ENCODE measurements around the gene CAMTA2. TPM values are rescaled to one million over a fixed set of nuclear protein-coding genes. Genes with fewer than 3 reads are reported as not detected.
A peak's percentile ranks its signal among the peaks of the same experiment; 100 is the strongest.

CAMTA2 gene
- total RNA-seq, 2 experiments from 2014 or later: 91.5 to 99.0 TPM

DNA sequence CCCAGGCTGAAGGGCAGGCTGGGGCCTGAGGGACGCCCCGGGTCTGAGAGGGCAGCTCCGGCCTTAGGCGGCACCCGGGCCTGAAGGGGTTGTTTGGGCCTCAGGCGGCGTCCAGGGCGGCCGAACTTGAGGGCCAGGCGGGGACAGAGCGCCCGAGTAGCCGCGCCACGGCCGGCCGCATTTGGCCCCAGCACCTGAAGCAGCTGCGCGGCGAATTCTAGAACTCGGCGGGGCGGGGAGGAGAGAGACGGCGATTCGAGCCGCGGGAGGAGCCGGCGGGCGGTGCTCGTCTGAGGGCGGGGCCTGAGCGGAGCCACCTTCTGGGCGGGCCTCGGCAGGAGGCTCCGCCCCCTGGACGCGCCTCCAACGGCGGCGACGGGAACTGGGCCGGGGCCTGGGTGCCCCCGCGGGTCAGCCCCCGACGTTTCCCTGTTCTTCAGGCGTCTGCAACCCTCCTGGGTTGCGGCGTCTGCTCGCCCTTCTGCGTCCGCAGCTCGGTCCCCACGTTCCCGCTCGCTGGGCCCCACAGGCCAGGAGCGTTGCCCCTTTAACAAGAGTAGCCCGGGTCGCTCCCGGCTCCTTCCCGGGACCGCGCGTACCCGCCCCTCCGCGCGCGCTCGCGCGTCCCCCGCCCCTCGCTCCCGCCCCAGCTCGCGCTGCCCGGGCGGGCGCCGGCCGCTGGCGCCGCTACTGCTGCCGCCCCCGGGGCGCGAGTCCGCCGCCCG lies 10.0 kb upstream of the CAMTA2 start, which contains the start of the genes INCA1 and KIF1C:
TSS of gene INCA1 (minus strand) at position 221 of the 725 bp plus-strand sequence. CDS start 3,085 bp downstream, outside the sequence.
TSS of gene KIF1C (plus strand) at position 649 of the 725 bp plus-strand sequence. CDS start 2,297 bp downstream, outside the sequence.
- peaks cover 1% of the 10 kb centered on the region for H3K27me3 Mint-ChIP-seq
- DNase-seq: peak; percentile 93
- peak within 1 kb of the TSS; percentile 71 for H3K27ac Mint-ChIP-seq
- ATAC-seq: peak; percentile 98
- H3K4me1 Mint-ChIP-seq (ENCODE audit: low read depth): peaks cover 17% of the 10 kb centered on the region
- ChIA-PET CTCF (interaction anchor here (1.1 to 1.9 kb wide), 6 partner anchors 11 to 64 kb away, joined by 3 to 6 read pairs (median 4); no protein-coding TSS in a partner anchor), POLR2A (interaction anchor here (0.7 to 1.7 kb wide), 11 partner anchors 8 to 66 kb away, joined by 3 to 11 read pairs (median 5); partner anchors contain the start of gene PFN1)
- intact Hi-C loops (cut with micrococcal nuclease): no loop called here
- H3K9me3 Mint-ChIP-seq: no peaks in the 10 kb centered on the region
- TF ChIP-seq CTCF (IDR thresholded peaks at IDR 0.05): no peak
- peaks cover 13% of the 10 kb centered on the region for H3K36me3 Mint-ChIP-seq (ENCODE audit: low read depth)
- H3K4me3 Mint-ChIP-seq: peak within 1 kb of the TSS; percentile 79

DNA sequence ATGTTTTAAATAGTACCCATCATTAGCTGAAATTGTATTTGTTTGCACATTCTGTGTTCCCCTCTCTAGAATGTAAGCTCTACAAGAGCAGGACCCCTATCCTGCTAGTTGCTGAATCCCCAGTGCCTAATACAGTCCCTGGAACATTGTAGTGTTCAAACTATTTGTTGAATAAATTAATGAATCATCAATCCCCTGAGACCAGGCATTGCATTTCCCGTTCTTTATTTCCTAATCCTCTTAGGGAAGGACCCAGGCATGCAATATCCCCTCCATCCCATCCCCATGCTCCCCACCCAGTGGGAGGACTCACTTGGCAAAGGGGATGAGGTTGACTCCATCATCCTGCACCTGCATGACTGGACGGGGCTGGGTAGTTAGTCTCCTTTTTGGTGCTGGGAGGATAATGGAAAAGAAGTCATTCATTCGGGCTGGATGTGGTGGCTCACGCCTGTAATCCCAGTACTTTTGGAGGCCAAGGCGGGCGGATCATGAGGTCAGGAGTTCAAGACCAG lies 6.7 kb upstream of the CAMTA2 start:
- ChIA-PET POLR2A (no interaction called here), CTCF (interaction anchor here (1.0 to 1.3 kb wide), 2 partner anchors 13 to 85 kb away, joined by 3 read pairs; no protein-coding TSS in a partner anchor)
- Mint-ChIP-seq H3K27ac (no peak overlapping the region), H3K9me3 (no peaks in the 10 kb centered on the region), H3K36me3 (ENCODE audit: low read depth) (peaks cover 16% of the 10 kb centered on the region), H3K4me1 (ENCODE audit: low read depth) (peaks cover 24% of the 10 kb centered on the region), H3K4me3 (no peak overlapping the region), H3K27me3 (peaks cover 1% of the 10 kb centered on the region)
- intact Hi-C loops (cut with micrococcal nuclease): no loop called here
- TF ChIP-seq CTCF (IDR thresholded peaks at IDR 0.05): no peak
- no peak for ATAC-seq
- DNase-seq: no peak

GRCh38 chr17:4987767-4988567 lies 492 bp upstream of the CAMTA2 start:
- POLR2A ChIA-PET: interaction anchor here (0.6 to 6.9 kb wide), 13 partner anchors 9 to 125 kb away, joined by 3 to 75 read pairs (median 4); partner anchors contain the start of genes PFN1, RNF167, SLC25A11 and SPAG7
- H3K9me3 Mint-ChIP-seq: no peaks in the 10 kb centered on the region
- ATAC-seq (peak; percentile 10), DNase-seq (peak; percentile 21)
- H3K4me1 Mint-ChIP-seq (ENCODE audit: low read depth): peaks cover 30% of the 10 kb centered on the region
- peak overlapping the region; percentile 85 for H3K4me3 Mint-ChIP-seq
- TF ChIP-seq CTCF (IDR thresholded peaks at IDR 0.05): no peak
- no peaks in the 10 kb centered on the region for H3K27me3 Mint-ChIP-seq
- intact Hi-C loops (cut with micrococcal nuclease): no loop called here
- H3K36me3 Mint-ChIP-seq (ENCODE audit: low read depth): peaks cover 21% of the 10 kb centered on the region
- peak overlapping the region; percentile 92 for H3K27ac Mint-ChIP-seq
- CTCF ChIA-PET: interaction anchor here (0.7 to 1.9 kb wide), 8 partner anchors 8 to 80 kb away, joined by 3 to 12 read pairs (median 3); partner anchors contain the start of genes RNF167 and SLC25A11

DNA sequence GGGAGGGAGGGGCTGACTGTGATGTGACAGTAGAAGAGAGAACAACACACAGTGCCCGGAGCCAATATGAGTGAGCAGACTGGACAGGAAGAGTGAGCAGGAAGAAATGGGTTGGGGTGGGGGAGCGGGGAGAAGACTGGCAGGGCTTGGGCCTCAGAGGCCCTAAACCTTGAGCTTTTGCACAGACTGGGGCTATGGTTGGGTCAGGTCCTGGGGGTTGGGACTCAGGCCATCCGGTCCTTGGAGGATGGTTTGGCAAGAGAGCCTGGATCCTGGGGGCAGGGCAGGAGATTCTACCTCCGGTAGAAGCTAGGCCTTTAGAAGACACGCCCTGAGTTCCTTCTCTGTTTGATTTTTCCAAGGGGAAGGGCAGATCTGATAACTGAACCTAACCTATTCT lies 1.1 kb downstream of the CAMTA2 start:
- ATAC-seq: no peak
- peaks cover 28% of the 10 kb centered on the region for H3K4me1 Mint-ChIP-seq (ENCODE audit: low read depth)
- ChIA-PET POLR2A (interaction anchor here (1.5 to 6.9 kb wide), 5 partner anchors 12 to 46 kb away, joined by 3 to 75 read pairs (median 11); partner anchors contain the start of genes INCA1, KIF1C, RNF167 and SLC25A11), CTCF (interaction anchor here (0.8 to 1.8 kb wide), 5 partner anchors 11 to 77 kb away, joined by 3 to 6 read pairs (median 5); partner anchors contain the start of genes INCA1, KIF1C, RNF167 and SLC25A11)
- no peak for TF ChIP-seq CTCF (IDR thresholded peaks at IDR 0.05)
- peaks cover 21% of the 10 kb centered on the region for H3K36me3 Mint-ChIP-seq (ENCODE audit: low read depth)
- peak overlapping the region; percentile 92 for H3K27ac Mint-ChIP-seq
- no peaks in the 10 kb centered on the region for H3K27me3 Mint-ChIP-seq
- no peak for DNase-seq
- no peaks in the 10 kb centered on the region for H3K9me3 Mint-ChIP-seq
- H3K4me3 Mint-ChIP-seq: peak overlapping the region; percentile 85
- intact Hi-C loops (cut with micrococcal nuclease): no loop called here
